ENCODE data around the gene MARK3. TPM values are rescaled to one million over a fixed set of nuclear protein-coding genes. Genes with fewer than 3 reads are reported as not detected.

The MARK3 gene
- total and polyA plus RNA-seq, 2 of the 13 experiments (the other 11 are each of a cell fraction or from before 2014, with no cell fraction given), result 47.7 to 56.6 TPM

DNA sequence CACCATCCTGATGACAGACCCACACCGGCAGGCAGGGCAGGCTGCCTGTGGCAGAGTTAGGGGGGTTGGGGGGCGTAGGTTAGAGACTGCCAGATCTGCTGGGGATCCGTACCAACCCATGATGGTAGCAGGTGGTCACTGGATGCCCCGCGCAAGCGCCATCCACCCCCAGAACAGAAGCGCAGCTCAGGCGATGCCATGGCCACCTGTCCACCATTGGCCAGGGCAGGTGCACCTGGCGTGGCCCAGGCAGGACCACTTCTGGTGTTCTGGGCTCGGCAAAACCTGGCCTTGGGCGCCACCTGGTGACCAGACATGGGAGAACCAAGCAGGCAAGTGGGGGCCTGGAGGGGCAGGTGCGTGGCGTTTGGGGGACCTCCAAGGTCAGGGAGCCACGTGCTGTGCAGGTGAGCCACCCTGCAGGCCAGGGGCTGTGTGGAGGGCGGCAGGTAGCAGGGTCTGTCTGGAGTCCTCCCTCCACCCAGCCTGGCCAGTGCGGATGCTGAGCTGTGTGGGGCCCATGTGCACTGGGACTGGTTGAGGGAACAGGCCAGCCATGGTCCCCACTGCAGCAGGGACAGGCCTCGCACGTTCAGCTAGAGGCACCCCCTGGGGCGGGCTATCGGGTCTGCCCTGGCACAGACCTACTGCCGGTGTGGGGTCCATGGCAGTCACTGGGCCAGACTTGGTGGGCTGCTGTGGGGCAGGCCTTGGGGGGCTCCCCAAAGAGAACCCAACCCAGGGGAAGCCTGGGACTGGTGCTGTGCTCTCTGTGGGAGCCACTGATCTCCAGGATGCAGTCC is 161.6 kb downstream of the MARK3 start (continued):
- TF ChIP-seq, protein P1, sequence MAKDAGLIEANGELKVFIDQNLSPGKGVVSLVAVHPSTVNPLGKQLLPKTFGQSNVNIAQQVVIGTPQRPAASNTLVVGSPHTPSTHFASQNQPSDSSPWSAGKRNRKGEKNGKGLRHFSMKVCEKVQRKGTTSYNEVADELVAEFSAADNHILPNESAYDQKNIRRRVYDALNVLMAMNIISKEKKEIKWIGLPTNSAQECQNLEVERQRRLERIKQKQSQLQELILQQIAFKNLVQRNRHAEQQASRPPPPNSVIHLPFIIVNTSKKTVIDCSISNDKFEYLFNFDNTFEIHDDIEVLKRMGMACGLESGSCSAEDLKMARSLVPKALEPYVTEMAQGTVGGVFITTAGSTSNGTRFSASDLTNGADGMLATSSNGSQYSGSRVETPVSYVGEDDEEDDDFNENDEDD (CRISPR knock-in tag; IDR thresholded peaks at IDR 0.05; ENCODE audit: borderline replicate concordance), result no peak
- no peak for TF ChIP-seq ZNF225 (CRISPR knock-in tag; IDR thresholded peaks at IDR 0.05)
- TF ChIP-seq ZNF256 (CRISPR knock-in tag; conservative IDR thresholded peaks at IDR 0.05), result no peak
- TF ChIP-seq PHF21A (CRISPR knock-in tag; IDR thresholded peaks at IDR 0.05), result no peak
- no peak for TF ChIP-seq ZSCAN21 (CRISPR knock-in tag; IDR thresholded peaks at IDR 0.05; ENCODE audit: borderline replicate concordance)
- TF ChIP-seq MATR3 (CRISPR knock-in tag; IDR thresholded peaks at IDR 0.05), result no peak
- no peak for TF ChIP-seq ZMYM3 (CRISPR knock-in tag; IDR thresholded peaks at IDR 0.05)
- TF ChIP-seq, protein P2, sequence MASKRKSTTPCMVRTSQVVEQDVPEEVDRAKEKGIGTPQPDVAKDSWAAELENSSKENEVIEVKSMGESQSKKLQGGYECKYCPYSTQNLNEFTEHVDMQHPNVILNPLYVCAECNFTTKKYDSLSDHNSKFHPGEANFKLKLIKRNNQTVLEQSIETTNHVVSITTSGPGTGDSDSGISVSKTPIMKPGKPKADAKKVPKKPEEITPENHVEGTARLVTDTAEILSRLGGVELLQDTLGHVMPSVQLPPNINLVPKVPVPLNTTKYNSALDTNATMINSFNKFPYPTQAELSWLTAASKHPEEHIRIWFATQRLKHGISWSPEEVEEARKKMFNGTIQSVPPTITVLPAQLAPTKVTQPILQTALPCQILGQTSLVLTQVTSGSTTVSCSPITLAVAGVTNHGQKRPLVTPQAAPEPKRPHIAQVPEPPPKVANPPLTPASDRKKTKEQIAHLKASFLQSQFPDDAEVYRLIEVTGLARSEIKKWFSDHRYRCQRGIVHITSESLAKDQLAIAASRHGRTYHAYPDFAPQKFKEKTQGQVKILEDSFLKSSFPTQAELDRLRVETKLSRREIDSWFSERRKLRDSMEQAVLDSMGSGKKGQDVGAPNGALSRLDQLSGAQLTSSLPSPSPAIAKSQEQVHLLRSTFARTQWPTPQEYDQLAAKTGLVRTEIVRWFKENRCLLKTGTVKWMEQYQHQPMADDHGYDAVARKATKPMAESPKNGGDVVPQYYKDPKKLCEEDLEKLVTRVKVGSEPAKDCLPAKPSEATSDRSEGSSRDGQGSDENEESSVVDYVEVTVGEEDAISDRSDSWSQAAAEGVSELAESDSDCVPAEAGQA (IDR thresholded peaks at IDR 0.05; ENCODE audit: low read depth), result no peak
- TF ChIP-seq, protein P2 (CRISPR knock-in tag; IDR thresholded peaks at IDR 0.05; ENCODE audit: borderline replicate concordance), result no peak
- TF ChIP-seq CAMTA2 (CRISPR knock-in tag; IDR thresholded peaks at IDR 0.05; ENCODE audit: borderline replicate concordance), result no peak
- TF ChIP-seq, protein P3, sequence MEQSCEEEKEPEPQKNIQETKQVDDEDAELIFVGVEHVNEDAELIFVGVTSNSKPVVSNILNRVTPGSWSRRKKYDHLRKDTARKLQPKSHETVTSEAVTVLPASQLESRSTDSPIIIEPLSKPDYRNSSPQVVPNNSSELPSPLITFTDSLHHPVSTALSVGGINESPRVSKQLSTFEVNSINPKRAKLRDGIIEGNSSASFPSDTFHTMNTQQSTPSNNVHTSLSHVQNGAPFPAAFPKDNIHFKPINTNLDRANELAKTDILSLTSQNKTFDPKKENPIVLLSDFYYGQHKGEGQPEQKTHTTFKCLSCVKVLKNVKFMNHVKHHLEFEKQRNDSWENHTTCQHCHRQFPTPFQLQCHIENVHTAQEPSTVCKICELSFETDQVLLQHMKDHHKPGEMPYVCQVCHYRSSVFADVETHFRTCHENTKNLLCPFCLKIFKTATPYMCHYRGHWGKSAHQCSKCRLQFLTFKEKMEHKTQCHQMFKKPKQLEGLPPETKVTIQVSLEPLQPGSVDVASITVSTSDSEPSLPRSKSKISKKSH (CRISPR knock-in tag; IDR thresholded peaks at IDR 0.05; ENCODE audit: borderline replicate concordance), result no peak; the same call in 1 of the 2 replicates
- TF ChIP-seq HHEX (CRISPR knock-in tag; IDR thresholded peaks at IDR 0.05), result no peak
- TF ChIP-seq ZNF878 (CRISPR knock-in tag; IDR thresholded peaks at IDR 0.05), result no peak
- TF ChIP-seq RFX5 (IDR thresholded peaks at IDR 0.05; ENCODE audit: low read depth, low read length), result no peak
- TF ChIP-seq, protein P4, sequence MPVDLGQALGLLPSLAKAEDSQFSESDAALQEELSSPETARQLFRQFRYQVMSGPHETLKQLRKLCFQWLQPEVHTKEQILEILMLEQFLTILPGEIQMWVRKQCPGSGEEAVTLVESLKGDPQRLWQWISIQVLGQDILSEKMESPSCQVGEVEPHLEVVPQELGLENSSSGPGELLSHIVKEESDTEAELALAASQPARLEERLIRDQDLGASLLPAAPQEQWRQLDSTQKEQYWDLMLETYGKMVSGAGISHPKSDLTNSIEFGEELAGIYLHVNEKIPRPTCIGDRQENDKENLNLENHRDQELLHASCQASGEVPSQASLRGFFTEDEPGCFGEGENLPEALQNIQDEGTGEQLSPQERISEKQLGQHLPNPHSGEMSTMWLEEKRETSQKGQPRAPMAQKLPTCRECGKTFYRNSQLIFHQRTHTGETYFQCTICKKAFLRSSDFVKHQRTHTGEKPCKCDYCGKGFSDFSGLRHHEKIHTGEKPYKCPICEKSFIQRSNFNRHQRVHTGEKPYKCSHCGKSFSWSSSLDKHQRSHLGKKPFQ (CRISPR knock-in tag; IDR thresholded peaks at IDR 0.05; ENCODE audit: insufficient replicate concordance), result no peak
- TF ChIP-seq KDM1A (CRISPR knock-in tag; IDR thresholded peaks at IDR 0.05), result no peak
- TF ChIP-seq, protein P5, sequence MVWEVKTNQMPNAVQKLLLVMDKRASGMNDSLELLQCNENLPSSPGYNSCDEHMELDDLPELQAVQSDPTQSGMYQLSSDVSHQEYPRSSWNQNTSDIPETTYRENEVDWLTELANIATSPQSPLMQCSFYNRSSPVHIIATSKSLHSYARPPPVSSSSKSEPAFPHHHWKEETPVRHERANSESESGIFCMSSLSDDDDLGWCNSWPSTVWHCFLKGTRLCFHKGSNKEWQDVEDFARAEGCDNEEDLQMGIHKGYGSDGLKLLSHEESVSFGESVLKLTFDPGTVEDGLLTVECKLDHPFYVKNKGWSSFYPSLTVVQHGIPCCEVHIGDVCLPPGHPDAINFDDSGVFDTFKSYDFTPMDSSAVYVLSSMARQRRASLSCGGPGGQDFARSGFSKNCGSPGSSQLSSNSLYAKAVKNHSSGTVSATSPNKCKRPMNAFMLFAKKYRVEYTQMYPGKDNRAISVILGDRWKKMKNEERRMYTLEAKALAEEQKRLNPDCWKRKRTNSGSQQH (CRISPR knock-in tag; IDR thresholded peaks at IDR 0.05; ENCODE audit: low read depth), result 0 out of 2 replicates have a peak, but pooled peaks have one; percentile 54
- TF ChIP-seq MEF2D (CRISPR knock-in tag; IDR thresholded peaks at IDR 0.05), result no peak
